HepG2 (cell line): ENCODE data around the gene DNAJC28. TPM values are rescaled to one million over a fixed set of nuclear protein-coding genes. Genes with fewer than 3 reads are reported as not detected.

Experiments
- CCAR2 ChIP-seq: fragments of 200-400 bp; formaldehyde crosslinking; optimal IDR thresholded peaks from 2 replicates; pipeline ENCODE3; 2018; ENCODE audit warnings: low read depth, mild to moderate bottlenecking, low read length, moderate library complexity
- EED ChIP-seq: sonication (generic); formaldehyde crosslinking; IDR thresholded peaks from 2 replicates; pipeline ENCODE4 v1.5.0; 2020; ENCODE audit warnings: mild to moderate bottlenecking, missing genetic modification reagents
- RBFOX2 ChIP-seq: fragments of 200-400 bp; formaldehyde crosslinking; IDR thresholded peaks from 2 replicates; pipeline ENCODE4 v1.6.1; 2017; ENCODE audit warnings: low read depth, mild to moderate bottlenecking, low read length
- SP5 ChIP-seq: IDR thresholded peaks from 2 replicates; pipeline ENCODE4 v1.6.1; 2016; ENCODE audit warnings: low read depth, borderline replicate concordance
- ZNF484 ChIP-seq: sonication (generic); formaldehyde crosslinking; IDR thresholded peaks from 2 replicates; pipeline ENCODE4 v1.5.1; 2020; ENCODE audit warnings: mild to moderate bottlenecking, low read depth, missing genetic modification reagents, borderline replicate concordance
- polyA plus RNA-seq, 8 experiments: library from polyadenylated mRNA; depleted of rRNA in 3 of 8; stranded (reverse) in 7 of 8; unstranded in 1 of 8; fragments of >200 nt; fragmentation: Illumina TruSeq in 4 of 8; extraction: Trizol in 4 of 8; gene quantifications; 2 replicates each; pipeline versions ENCODE4 v1.2.1 to v1.2.3, GENCODE V29; 2011 to 2016; ENCODE audit warnings: low read depth in 4 of 8, missing spikeins in 1 of 8, mixed read lengths in 1 of 8; ENCODE audit not compliant: insufficient read depth in 1 of 8
- total RNA-seq, 5 experiments: library from RNA; depleted of rRNA; stranded (reverse); fragments of >200 nt; fragmentation: Illumina TruSeq; extraction: Trizol; gene quantifications; 2 replicates each; pipeline ENCODE4 v1.2.3, GENCODE V29; 2016; ENCODE audit warnings: low read depth in 1 of 5
- TF ChIP-seq, protein P1 (sequence below): fragments of 450-650 bp; IDR thresholded peaks from 2 replicates; pipeline ENCODE4 v1.6.1; 2017; ENCODE audit warnings: mild to moderate bottlenecking
- TF ChIP-seq, protein P2 (sequence below): IDR thresholded peaks from 2 replicates; pipeline ENCODE4 v1.6.1; 2016; ENCODE audit warnings: missing compliant biosample characterization, missing genetic modification reagents, borderline replicate concordance
- TF ChIP-seq, protein P3 (sequence below): sonication (generic); formaldehyde crosslinking; IDR thresholded peaks from 2 replicates; pipeline ENCODE4 v1.8.0; 2022; ENCODE audit warnings: missing genetic modification reagents, mild to moderate bottlenecking, borderline replicate concordance
- TF ChIP-seq, protein P4 (sequence below): sonication (generic); formaldehyde crosslinking; IDR thresholded peaks from 2 replicates; pipeline ENCODE4 v1.5.1; 2020; ENCODE audit warnings: mild to moderate bottlenecking, missing genetic modification reagents, borderline replicate concordance
- TF ChIP-seq, protein P5 (sequence below): sonication (generic); formaldehyde crosslinking; IDR thresholded peaks from 2 replicates; pipeline ENCODE4 v1.9.0; 2021; ENCODE audit warnings: missing genetic modification reagents, mild to moderate bottlenecking, borderline replicate concordance
- TF ChIP-seq, protein P6 (sequence below): sonication (generic); formaldehyde crosslinking; conservative IDR thresholded peaks from 2 replicates; pipeline ENCODE4 v1.8.0; 2022; ENCODE audit warnings: low read depth, missing genetic modification reagents
- TF ChIP-seq, protein P7 (sequence below): sonication (generic); formaldehyde crosslinking; IDR thresholded peaks from 2 replicates; pipeline ENCODE4 v1.8.1; 2022; ENCODE audit warnings: mild to moderate bottlenecking, missing genetic modification reagents

DNAJC28 gene
- total and polyA plus RNA-seq, 2 of the 13 experiments (the other 11 are each of a cell fraction or from before 2014, with no cell fraction given): 1.5 to 3.3 TPM

DNA sequence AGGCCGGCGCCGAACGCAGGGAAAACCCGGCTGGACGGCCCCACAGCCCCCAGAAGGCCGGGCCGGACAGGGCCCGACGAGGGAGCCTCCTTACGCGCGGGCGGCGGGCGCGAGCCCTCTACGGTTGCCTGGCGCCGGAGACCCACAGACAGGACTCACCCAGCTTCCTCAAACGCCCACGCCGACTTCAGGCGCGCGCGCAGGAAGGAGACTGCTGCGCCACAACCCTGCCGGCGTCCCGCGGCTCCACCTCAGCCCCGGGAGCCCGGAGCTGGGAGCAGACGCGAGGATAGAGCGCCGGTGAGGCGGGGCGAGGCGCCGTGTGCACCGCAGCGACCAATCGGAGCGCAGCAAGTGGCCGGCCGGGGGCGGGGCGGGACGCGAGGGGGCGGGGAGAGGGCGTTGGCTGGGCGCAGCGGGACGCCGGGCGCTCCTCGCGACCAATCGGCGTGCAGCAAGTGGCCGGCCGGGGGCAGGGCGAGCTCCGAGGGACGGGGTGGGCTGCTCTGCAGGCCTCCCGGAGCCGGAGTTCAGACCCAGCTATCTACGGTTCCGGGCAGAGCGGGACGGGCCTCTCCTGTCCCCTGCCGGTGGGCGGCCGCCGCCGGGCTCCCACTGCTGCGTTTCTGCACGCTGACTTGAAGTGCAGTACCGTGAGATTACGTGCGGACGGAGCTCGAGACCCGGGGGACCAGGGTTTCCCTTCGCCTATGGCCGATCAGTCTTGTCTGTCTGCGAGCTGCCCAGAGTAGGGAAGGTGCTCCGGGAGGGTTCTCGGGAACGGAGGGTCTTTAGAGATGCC lies 11.6 kb downstream of the DNAJC28 start, which contains the start of gene TMEM50B (continued):
- TF ChIP-seq, protein P1, sequence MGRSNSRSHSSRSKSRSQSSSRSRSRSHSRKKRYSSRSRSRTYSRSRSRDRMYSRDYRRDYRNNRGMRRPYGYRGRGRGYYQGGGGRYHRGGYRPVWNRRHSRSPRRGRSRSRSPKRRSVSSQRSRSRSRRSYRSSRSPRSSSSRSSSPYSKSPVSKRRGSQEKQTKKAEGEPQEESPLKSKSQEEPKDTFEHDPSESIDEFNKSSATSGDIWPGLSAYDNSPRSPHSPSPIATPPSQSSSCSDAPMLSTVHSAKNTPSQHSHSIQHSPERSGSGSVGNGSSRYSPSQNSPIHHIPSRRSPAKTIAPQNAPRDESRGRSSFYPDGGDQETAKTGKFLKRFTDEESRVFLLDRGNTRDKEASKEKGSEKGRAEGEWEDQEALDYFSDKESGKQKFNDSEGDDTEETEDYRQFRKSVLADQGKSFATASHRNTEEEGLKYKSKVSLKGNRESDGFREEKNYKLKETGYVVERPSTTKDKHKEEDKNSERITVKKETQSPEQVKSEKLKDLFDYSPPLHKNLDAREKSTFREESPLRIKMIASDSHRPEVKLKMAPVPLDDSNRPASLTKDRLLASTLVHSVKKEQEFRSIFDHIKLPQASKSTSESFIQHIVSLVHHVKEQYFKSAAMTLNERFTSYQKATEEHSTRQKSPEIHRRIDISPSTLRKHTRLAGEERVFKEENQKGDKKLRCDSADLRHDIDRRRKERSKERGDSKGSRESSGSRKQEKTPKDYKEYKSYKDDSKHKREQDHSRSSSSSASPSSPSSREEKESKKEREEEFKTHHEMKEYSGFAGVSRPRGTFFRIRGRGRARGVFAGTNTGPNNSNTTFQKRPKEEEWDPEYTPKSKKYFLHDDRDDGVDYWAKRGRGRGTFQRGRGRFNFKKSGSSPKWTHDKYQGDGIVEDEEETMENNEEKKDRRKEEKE: no peak
- TF ChIP-seq, protein P2, sequence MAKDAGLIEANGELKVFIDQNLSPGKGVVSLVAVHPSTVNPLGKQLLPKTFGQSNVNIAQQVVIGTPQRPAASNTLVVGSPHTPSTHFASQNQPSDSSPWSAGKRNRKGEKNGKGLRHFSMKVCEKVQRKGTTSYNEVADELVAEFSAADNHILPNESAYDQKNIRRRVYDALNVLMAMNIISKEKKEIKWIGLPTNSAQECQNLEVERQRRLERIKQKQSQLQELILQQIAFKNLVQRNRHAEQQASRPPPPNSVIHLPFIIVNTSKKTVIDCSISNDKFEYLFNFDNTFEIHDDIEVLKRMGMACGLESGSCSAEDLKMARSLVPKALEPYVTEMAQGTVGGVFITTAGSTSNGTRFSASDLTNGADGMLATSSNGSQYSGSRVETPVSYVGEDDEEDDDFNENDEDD: no peak
- TF ChIP-seq CCAR2 (no peak), EED (CRISPR knock-in tag) (no peak), RBFOX2 (peak; percentile 89), SP5 (CRISPR knock-in tag) (no peak), ZNF484 (CRISPR knock-in tag) (no peak)
- TF ChIP-seq, protein P3, sequence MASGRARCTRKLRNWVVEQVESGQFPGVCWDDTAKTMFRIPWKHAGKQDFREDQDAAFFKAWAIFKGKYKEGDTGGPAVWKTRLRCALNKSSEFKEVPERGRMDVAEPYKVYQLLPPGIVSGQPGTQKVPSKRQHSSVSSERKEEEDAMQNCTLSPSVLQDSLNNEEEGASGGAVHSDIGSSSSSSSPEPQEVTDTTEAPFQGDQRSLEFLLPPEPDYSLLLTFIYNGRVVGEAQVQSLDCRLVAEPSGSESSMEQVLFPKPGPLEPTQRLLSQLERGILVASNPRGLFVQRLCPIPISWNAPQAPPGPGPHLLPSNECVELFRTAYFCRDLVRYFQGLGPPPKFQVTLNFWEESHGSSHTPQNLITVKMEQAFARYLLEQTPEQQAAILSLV (CRISPR knock-in tag): peak; percentile 69; the same call in 1 of the 2 replicates
- TF ChIP-seq, protein P4, sequence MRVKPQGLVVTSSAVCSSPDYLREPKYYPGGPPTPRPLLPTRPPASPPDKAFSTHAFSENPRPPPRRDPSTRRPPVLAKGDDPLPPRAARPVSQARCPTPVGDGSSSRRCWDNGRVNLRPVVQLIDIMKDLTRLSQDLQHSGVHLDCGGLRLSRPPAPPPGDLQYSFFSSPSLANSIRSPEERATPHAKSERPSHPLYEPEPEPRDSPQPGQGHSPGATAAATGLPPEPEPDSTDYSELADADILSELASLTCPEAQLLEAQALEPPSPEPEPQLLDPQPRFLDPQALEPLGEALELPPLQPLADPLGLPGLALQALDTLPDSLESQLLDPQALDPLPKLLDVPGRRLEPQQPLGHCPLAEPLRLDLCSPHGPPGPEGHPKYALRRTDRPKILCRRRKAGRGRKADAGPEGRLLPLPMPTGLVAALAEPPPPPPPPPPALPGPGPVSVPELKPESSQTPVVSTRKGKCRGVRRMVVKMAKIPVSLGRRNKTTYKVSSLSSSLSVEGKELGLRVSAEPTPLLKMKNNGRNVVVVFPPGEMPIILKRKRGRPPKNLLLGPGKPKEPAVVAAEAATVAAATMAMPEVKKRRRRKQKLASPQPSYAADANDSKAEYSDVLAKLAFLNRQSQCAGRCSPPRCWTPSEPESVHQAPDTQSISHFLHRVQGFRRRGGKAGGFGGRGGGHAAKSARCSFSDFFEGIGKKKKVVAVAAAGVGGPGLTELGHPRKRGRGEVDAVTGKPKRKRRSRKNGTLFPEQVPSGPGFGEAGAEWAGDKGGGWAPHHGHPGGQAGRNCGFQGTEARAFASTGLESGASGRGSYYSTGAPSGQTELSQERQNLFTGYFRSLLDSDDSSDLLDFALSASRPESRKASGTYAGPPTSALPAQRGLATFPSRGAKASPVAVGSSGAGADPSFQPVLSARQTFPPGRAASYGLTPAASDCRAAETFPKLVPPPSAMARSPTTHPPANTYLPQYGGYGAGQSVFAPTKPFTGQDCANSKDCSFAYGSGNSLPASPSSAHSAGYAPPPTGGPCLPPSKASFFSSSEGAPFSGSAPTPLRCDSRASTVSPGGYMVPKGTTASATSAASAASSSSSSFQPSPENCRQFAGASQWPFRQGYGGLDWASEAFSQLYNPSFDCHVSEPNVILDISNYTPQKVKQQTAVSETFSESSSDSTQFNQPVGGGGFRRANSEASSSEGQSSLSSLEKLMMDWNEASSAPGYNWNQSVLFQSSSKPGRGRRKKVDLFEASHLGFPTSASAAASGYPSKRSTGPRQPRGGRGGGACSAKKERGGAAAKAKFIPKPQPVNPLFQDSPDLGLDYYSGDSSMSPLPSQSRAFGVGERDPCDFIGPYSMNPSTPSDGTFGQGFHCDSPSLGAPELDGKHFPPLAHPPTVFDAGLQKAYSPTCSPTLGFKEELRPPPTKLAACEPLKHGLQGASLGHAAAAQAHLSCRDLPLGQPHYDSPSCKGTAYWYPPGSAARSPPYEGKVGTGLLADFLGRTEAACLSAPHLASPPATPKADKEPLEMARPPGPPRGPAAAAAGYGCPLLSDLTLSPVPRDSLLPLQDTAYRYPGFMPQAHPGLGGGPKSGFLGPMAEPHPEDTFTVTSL: peak; percentile 44; the same call in 1 of the 2 replicates
- TF ChIP-seq, protein P5, sequence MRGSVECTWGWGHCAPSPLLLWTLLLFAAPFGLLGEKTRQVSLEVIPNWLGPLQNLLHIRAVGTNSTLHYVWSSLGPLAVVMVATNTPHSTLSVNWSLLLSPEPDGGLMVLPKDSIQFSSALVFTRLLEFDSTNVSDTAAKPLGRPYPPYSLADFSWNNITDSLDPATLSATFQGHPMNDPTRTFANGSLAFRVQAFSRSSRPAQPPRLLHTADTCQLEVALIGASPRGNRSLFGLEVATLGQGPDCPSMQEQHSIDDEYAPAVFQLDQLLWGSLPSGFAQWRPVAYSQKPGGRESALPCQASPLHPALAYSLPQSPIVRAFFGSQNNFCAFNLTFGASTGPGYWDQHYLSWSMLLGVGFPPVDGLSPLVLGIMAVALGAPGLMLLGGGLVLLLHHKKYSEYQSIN (CRISPR knock-in tag): no peak
- TF ChIP-seq, protein P6, sequence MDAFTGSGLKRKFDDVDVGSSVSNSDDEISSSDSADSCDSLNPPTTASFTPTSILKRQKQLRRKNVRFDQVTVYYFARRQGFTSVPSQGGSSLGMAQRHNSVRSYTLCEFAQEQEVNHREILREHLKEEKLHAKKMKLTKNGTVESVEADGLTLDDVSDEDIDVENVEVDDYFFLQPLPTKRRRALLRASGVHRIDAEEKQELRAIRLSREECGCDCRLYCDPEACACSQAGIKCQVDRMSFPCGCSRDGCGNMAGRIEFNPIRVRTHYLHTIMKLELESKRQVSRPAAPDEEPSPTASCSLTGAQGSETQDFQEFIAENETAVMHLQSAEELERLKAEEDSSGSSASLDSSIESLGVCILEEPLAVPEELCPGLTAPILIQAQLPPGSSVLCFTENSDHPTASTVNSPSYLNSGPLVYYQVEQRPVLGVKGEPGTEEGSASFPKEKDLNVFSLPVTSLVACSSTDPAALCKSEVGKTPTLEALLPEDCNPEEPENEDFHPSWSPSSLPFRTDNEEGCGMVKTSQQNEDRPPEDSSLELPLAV (CRISPR knock-in tag): no peak
- TF ChIP-seq, protein P7, sequence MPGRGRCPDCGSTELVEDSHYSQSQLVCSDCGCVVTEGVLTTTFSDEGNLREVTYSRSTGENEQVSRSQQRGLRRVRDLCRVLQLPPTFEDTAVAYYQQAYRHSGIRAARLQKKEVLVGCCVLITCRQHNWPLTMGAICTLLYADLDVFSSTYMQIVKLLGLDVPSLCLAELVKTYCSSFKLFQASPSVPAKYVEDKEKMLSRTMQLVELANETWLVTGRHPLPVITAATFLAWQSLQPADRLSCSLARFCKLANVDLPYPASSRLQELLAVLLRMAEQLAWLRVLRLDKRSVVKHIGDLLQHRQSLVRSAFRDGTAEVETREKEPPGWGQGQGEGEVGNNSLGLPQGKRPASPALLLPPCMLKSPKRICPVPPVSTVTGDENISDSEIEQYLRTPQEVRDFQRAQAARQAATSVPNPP (CRISPR knock-in tag): no peak
